K562 (cell line): ENCODE data around the gene PUSL1. TPM values are rescaled to one million over a fixed set of nuclear protein-coding genes. Genes with fewer than 3 reads are reported as not detected.

Experiments
- BCLAF1 ChIP-seq, 2 experiments: fragments of 450-650 bp in 1 of 2; IDR thresholded peaks; 2 replicates each; pipeline ENCODE4 v1.6.1; 2011 to 2017; ENCODE audit warnings: low read depth in 2 of 2, antibody characterized with exemption in 1 of 2, borderline replicate concordance in 1 of 2, low read length in 1 of 2, mild to moderate bottlenecking in 1 of 2, mixed read lengths in 1 of 2; ENCODE audit not compliant: control insufficient read depth in 1 of 2
- FOXK2 ChIP-seq, 2 experiments: fragments of 450-650 bp; IDR thresholded peaks in 1 of 2; conservative IDR thresholded peaks in 1 of 2; 2 replicates each; pipeline ENCODE4 v1.6.1; 2016; ENCODE audit warnings: low read depth in 2 of 2, mild to moderate bottlenecking in 1 of 2
- GTF2F1 ChIP-seq: IDR thresholded peaks from 2 replicates; pipeline ENCODE4 v1.6.1; 2011; ENCODE audit warnings: low read depth, low read length, improper control_type of control experiment
- ID3 ChIP-seq, 2 experiments: fragments of 250-450 bp in 1 of 2; fragments of 450-650 bp in 1 of 2; sonication (Bioruptor Pico) in 1 of 2; IDR thresholded peaks; 2 replicates each; pipeline versions ENCODE4 v1.6.1 to v1.8.0; 2016 to 2021; ENCODE audit warnings: mild to moderate bottlenecking in 2 of 2, moderate library complexity in 2 of 2, missing compliant biosample characterization in 1 of 2, missing genetic modification characterization in 1 of 2
- JUND ChIP-seq, 2 experiments: IDR thresholded peaks; 2 replicates in 1 of 2; 3 replicates in 1 of 2; pipeline ENCODE4 v1.6.1; 2011; ENCODE audit warnings: borderline replicate concordance in 2 of 2, low read depth in 2 of 2, low read length in 2 of 2, improper control_type of control experiment in 1 of 2, missing biosample characterization in 1 of 2, missing genetic modification characterization in 1 of 2, missing genetic modification reagents in 1 of 2
- POLR2AphosphoS2 ChIP-seq: IDR thresholded peaks from 2 replicates; pipeline ENCODE4 v1.6.1; 2012; ENCODE audit warnings: low read length, improper control_type of control experiment
- TCFL5 ChIP-seq: fragments of 250-450 bp; sonication (Bioruptor Pico); conservative IDR thresholded peaks from 2 replicates; pipeline ENCODE4 v1.6.1; 2021; ENCODE audit warnings: mild to moderate bottlenecking, moderate library complexity, matching md5 sums
- ZFX ChIP-seq: sonication (generic); formaldehyde crosslinking; IDR thresholded peaks from 2 replicates; pipeline ENCODE4 v1.8.0; 2022; ENCODE audit warnings: mild to moderate bottlenecking, missing genetic modification reagents, moderate library complexity
- ZNF12 ChIP-seq: sonication (generic); formaldehyde crosslinking; IDR thresholded peaks from 2 replicates; pipeline ENCODE4 v1.4.0; 2020; ENCODE audit warnings: mild to moderate bottlenecking, missing genetic modification reagents
- ZNF134 ChIP-seq: fragments of 250-450 bp; sonication (Bioruptor Pico); conservative IDR thresholded peaks from 2 replicates; pipeline ENCODE4 v1.4.0; 2020
- polyA plus RNA-seq, 8 experiments: library from polyadenylated mRNA; depleted of rRNA in 4 of 8; stranded (reverse) in 5 of 8; unstranded in 3 of 8; fragments of >200 nt; fragmentation: Nextera tagmentation in 2 of 8; fragmentation: Illumina TruSeq in 1 of 8; extraction: Ambion mirVana in 2 of 8; extraction: Trizol in 1 of 8; gene quantifications; 2 replicates each; pipeline versions ENCODE4 v1.2.1 to v1.2.3, GENCODE V29; 2011 to 2014; ENCODE audit warnings: inconsistent platforms in 1 of 8, missing spikeins in 1 of 8
- total RNA-seq, 7 experiments: library from RNA; depleted of rRNA in 6 of 7; stranded (reverse); fragments of >200 nt in 6 of 7; fragmentation: Illumina TruSeq in 2 of 7; extraction: Trizol in 2 of 7; gene quantifications; 2 replicates each; pipeline versions ENCODE4 v1.2.1 to v1.2.3, GENCODE V29; 2011 to 2021; ENCODE audit warnings: low replicate concordance in 1 of 7
- TF ChIP-seq, protein P1 (sequence below), 2 experiments: fragments of 200-800 bp in 1 of 2; sonication (Bioruptor generic) in 1 of 2; sonication (generic) in 1 of 2; formaldehyde crosslinking in 1 of 2; IDR thresholded peaks in 1 of 2; conservative IDR thresholded peaks in 1 of 2; 2 replicates each; pipeline versions ENCODE4 v1.5.0 to v1.6.1; 2016 to 2020; ENCODE audit warnings: missing compliant biosample characterization in 1 of 2, missing genetic modification characterization in 1 of 2, missing genetic modification reagents in 1 of 2
- TF ChIP-seq, protein P2 (sequence below): fragments of 450-650 bp; formaldehyde crosslinking; IDR thresholded peaks from 2 replicates; pipeline ENCODE4 v1.4.0; 2020; ENCODE audit warnings: mild to moderate bottlenecking, moderate library complexity
- TF ChIP-seq, protein P3 (sequence below): sonication (generic); formaldehyde crosslinking; IDR thresholded peaks from 2 replicates; pipeline ENCODE4 v1.8.0; 2022; ENCODE audit warnings: missing genetic modification reagents, mild to moderate bottlenecking, borderline replicate concordance

The PUSL1 gene
- total and polyA plus RNA-seq, 9 of the 15 experiments (the other 6 are each of a cell fraction or from before 2014, with no cell fraction given), result 0.62 to 86.9 (median 13.6) TPM

DNA sequence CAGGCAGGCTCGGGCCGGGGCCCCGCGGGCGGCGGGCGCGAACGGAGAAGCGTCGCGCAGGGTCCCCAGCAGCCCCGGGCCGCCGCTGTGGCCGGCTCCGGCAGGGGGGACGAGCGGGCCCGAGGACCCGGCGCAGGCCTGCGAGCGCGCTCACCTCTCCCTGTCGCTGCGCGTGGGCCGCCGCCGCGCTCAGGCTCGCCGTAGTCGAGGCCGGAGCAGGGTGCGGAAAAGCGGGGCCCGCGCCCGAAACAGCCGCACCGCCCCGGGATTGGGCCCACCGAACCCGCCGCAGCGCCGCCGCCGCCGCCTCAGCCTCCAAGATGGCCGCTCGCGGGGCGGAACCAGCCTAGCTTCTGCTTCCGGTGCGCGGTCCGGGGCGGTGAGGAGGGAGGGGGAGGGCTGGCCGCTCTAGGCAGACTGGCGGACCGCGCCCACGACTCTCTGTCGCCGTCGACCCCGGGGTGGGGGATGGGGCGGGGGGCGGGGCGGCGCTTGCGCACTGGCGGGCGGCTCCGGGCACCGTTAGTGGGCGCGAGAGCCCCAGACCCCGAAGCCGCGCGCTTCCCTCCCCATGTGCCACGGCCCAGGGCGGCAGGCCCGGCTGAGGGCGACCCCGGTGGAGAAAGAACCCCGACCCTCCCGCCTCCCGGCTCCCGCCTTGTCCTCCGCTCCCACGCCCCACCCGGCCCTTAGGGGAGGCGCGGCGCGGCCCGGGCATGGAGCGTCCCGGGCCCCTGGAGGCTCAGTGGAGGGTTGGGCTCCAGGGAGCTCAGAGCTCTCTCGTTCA, 34.7 kb upstream of the PUSL1 start, which contains the start of gene UBE2J2 (continued):
- no peak for TF ChIP-seq ID3 (CRISPR knock-in tag; IDR thresholded peaks at IDR 0.05)
- peak; percentile 73; the same call in 1 of the 2 replicates for TF ChIP-seq ID3 (tag; IDR thresholded peaks at IDR 0.05)
- no peak for TF ChIP-seq GTF2F1
- TF ChIP-seq ZNF12, result no peak
- no peak for TF ChIP-seq TCFL5 (CRISPR knock-in tag)
- 0 out of 2 replicates have a peak, but pooled peaks have one; percentile 13 for TF ChIP-seq JUND (IDR thresholded peaks at IDR 0.05; ENCODE audit: borderline replicate concordance, low read depth, low read length)
- TF ChIP-seq JUND (tag; IDR thresholded peaks at IDR 0.05; ENCODE audit: borderline replicate concordance, low read depth, low read length), result no peak; the same call in 2 of the 3 replicates
- TF ChIP-seq, protein P1, sequence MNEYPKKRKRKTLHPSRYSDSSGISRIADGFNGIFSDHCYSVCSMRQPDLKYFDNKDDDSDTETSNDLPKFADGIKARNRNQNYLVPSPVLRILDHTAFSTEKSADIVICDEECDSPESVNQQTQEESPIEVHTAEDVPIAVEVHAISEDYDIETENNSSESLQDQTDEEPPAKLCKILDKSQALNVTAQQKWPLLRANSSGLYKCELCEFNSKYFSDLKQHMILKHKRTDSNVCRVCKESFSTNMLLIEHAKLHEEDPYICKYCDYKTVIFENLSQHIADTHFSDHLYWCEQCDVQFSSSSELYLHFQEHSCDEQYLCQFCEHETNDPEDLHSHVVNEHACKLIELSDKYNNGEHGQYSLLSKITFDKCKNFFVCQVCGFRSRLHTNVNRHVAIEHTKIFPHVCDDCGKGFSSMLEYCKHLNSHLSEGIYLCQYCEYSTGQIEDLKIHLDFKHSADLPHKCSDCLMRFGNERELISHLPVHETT (CRISPR knock-in tag; conservative IDR thresholded peaks at IDR 0.05 in 1 of 2, IDR thresholded peaks at IDR 0.05 in 1 of 2), result peak in 1 of 2 experiments; percentile 100; a peak in 2 of 4 replicates
- no peak; a peak in 1 of 4 replicates for TF ChIP-seq FOXK2 (conservative IDR thresholded peaks at IDR 0.05 in 1 of 2, IDR thresholded peaks at IDR 0.05 in 1 of 2; ENCODE audit: low read depth in 2 of 2)
- no peak for TF ChIP-seq ZNF134 (CRISPR knock-in tag)
- TF ChIP-seq POLR2AphosphoS2, result peak; percentile 50; the same call in 1 of the 2 replicates
- TF ChIP-seq, protein P2, sequence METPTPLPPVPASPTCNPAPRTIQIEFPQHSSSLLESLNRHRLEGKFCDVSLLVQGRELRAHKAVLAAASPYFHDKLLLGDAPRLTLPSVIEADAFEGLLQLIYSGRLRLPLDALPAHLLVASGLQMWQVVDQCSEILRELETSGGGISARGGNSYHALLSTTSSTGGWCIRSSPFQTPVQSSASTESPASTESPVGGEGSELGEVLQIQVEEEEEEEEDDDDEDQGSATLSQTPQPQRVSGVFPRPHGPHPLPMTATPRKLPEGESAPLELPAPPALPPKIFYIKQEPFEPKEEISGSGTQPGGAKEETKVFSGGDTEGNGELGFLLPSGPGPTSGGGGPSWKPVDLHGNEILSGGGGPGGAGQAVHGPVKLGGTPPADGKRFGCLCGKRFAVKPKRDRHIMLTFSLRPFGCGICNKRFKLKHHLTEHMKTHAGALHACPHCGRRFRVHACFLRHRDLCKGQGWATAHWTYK (CRISPR knock-in tag), result peak; percentile 54; the same call in 1 of the 2 replicates
- TF ChIP-seq, protein P3, sequence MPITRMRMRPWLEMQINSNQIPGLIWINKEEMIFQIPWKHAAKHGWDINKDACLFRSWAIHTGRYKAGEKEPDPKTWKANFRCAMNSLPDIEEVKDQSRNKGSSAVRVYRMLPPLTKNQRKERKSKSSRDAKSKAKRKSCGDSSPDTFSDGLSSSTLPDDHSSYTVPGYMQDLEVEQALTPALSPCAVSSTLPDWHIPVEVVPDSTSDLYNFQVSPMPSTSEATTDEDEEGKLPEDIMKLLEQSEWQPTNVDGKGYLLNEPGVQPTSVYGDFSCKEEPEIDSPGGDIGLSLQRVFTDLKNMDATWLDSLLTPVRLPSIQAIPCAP (CRISPR knock-in tag), result no peak
- 0 out of 4 replicates have a peak, but pooled peaks of 1 of the 2 experiments have one; percentile 33 for TF ChIP-seq BCLAF1 (IDR thresholded peaks at IDR 0.05; ENCODE audit: borderline replicate concordance in 1 of 2, control insufficient read depth in 1 of 2, low read depth in 2 of 2, low read length in 1 of 2)
- peak; percentile 89 for TF ChIP-seq ZFX (CRISPR knock-in tag)
